WI38 (cell line): ENCODE data around the gene CPA4.

Experiments used
- H3K4me3 ChIP-seq: 2 replicates; pipeline ENCODE4 v1.5.1; 2011; ENCODE audit warnings: low read depth, mild to moderate bottlenecking, control low read depth, low read length
- TF ChIP-seq, protein P1 (sequence below): IDR thresholded peaks from 2 replicates; pipeline ENCODE4 v1.5.1; 2012; ENCODE audit warnings: low read depth, mild to moderate bottlenecking, control low read depth, low read length

Gene CPA4

DNA sequence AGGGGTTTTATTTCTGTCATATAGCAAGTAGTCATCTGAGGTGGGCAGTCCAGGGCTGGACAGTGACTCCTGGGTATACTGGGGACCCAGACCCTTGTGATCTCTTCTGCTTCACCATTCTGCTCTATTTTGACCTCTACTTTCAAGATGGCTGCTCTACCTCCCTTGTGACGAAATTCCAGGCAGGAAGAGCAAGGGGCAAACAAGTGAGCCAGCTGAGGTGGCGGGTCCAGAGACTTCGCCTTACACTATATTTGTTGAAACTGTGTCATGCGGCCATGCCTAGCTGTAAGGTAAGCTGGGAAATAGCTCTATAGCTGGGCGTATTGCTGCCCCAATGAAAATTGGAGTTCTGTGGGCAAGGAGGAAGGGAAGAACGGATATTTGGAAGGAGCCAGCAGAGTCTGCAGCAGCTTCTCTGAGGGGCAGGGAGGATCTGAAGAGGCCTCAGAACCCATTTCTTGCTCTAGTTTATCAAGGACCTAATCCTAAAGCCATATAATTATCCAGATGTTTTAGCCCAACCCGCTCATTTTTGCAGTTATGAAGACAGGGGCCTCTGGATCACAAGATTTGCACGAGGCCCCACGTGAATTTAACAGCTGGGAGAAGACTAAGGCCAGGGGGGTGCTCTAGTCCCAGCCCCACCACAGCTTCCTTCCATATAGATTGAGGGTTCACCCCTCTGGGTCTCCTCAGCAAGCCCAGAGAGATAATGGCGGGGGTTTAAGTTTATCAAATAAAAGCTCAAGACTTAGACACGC, 79.6 kb downstream of the CPA4 start:
- no peak overlapping the region for H3K4me3 ChIP-seq
- TF ChIP-seq, protein P1, sequence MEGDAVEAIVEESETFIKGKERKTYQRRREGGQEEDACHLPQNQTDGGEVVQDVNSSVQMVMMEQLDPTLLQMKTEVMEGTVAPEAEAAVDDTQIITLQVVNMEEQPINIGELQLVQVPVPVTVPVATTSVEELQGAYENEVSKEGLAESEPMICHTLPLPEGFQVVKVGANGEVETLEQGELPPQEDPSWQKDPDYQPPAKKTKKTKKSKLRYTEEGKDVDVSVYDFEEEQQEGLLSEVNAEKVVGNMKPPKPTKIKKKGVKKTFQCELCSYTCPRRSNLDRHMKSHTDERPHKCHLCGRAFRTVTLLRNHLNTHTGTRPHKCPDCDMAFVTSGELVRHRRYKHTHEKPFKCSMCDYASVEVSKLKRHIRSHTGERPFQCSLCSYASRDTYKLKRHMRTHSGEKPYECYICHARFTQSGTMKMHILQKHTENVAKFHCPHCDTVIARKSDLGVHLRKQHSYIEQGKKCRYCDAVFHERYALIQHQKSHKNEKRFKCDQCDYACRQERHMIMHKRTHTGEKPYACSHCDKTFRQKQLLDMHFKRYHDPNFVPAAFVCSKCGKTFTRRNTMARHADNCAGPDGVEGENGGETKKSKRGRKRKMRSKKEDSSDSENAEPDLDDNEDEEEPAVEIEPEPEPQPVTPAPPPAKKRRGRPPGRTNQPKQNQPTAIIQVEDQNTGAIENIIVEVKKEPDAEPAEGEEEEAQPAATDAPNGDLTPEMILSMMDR, result no peak
